Mucosa of stomach (tissue), 1 donor: ENCODE measurements around the gene THSD7B.

ENCODE experiments used
- H3K27me3 ChIP-seq: one replicate; pipeline ENCODE4 v1.7.0; 2013; ENCODE audit warnings: mild to moderate bottlenecking, low read length; ENCODE audit not compliant: control insufficient read depth, insufficient read depth
- H3K36me3 ChIP-seq: one replicate; pipeline ENCODE4 v1.7.0; 2013; ENCODE audit warnings: low read length; ENCODE audit not compliant: control insufficient read depth, insufficient read depth
- H3K4me1 ChIP-seq: one replicate; pipeline ENCODE4 v1.7.0; 2013; ENCODE audit warnings: mild to moderate bottlenecking, low read length; ENCODE audit not compliant: control insufficient read depth, insufficient read depth
- H3K4me3 ChIP-seq: one replicate; pipeline ENCODE4 v1.7.0; 2013; ENCODE audit warnings: low read length
- H3K9ac ChIP-seq: one replicate; pipeline ENCODE4 v1.7.0; 2013; ENCODE audit warnings: mild to moderate bottlenecking, low read length, moderate library complexity
- H3K9me3 ChIP-seq: one replicate; pipeline ENCODE4 v1.7.0; 2013; ENCODE audit warnings: mild to moderate bottlenecking, low read length, moderate library complexity; ENCODE audit not compliant: control insufficient read depth
- donor health status: Pancreatic carcinoma.

THSD7B gene

GRCh38 chr2:136916131-136916530 lies 150.8 kb downstream of the THSD7B start:
- Histone ChIP-seq H3K27me3 (no peaks in the 10 kb centered on the region), H3K36me3 (no peaks in the 10 kb centered on the region), H3K9ac (no peak overlapping the region), H3K4me1 (no peaks in the 10 kb centered on the region), H3K4me3 (no peak overlapping the region), H3K9me3 (no peaks in the 10 kb centered on the region)

GRCh38 chr2:136917411-136917881 lies 152.1 kb downstream of the THSD7B start:
- Histone ChIP-seq H3K36me3 (no peaks in the 10 kb centered on the region), H3K9me3 (no peaks in the 10 kb centered on the region), H3K27me3 (no peaks in the 10 kb centered on the region), H3K4me1 (no peaks in the 10 kb centered on the region), H3K4me3 (no peak overlapping the region), H3K9ac (no peak overlapping the region)

- Histone ChIP-seq H3K4me3 (no peak overlapping the region), H3K36me3 (no peaks in the 10 kb centered on the region), H3K4me1 (no peaks in the 10 kb centered on the region), H3K27me3 (no peaks in the 10 kb centered on the region), H3K9me3 (no peaks in the 10 kb centered on the region), H3K9ac (no peak overlapping the region)
Measured at GRCh38 chr2:136919682-136920081, 154.3 kb downstream of the THSD7B start.

GRCh38 chr2:136920652-136921333 lies 155.4 kb downstream of the THSD7B start:
- H3K36me3 ChIP-seq = no peaks in the 10 kb centered on the region
- H3K9me3 ChIP-seq = no peaks in the 10 kb centered on the region
- H3K4me1 ChIP-seq = no peaks in the 10 kb centered on the region
- H3K27me3 ChIP-seq = no peaks in the 10 kb centered on the region
- no peak overlapping the region for H3K9ac ChIP-seq
- no peak overlapping the region for H3K4me3 ChIP-seq

- H3K4me3 ChIP-seq = no peak overlapping the region
- H3K9ac ChIP-seq = no peak overlapping the region
- no peaks in the 10 kb centered on the region for H3K9me3 ChIP-seq
- no peaks in the 10 kb centered on the region for H3K27me3 ChIP-seq
- H3K4me1 ChIP-seq = no peaks in the 10 kb centered on the region
- no peaks in the 10 kb centered on the region for H3K36me3 ChIP-seq
Measured at GRCh38 chr2:136927156-136927555, 161.8 kb downstream of the THSD7B start.

- Histone ChIP-seq H3K4me3 (no peak overlapping the region), H3K4me1 (no peaks in the 10 kb centered on the region), H3K27me3 (no peaks in the 10 kb centered on the region), H3K36me3 (no peaks in the 10 kb centered on the region), H3K9me3 (no peaks in the 10 kb centered on the region), H3K9ac (no peak overlapping the region)
Measured at GRCh38 chr2:136929531-136929930, 164.2 kb downstream of the THSD7B start.

GRCh38 chr2:136932700-136933099 lies 167.4 kb downstream of the THSD7B start:
- H3K4me1 ChIP-seq = no peaks in the 10 kb centered on the region
- no peaks in the 10 kb centered on the region for H3K9me3 ChIP-seq
- no peaks in the 10 kb centered on the region for H3K36me3 ChIP-seq
- H3K9ac ChIP-seq = no peak overlapping the region
- H3K27me3 ChIP-seq = no peaks in the 10 kb centered on the region
- no peak overlapping the region for H3K4me3 ChIP-seq

GRCh38 chr2:136935119-136935518 lies 169.8 kb downstream of the THSD7B start:
- Histone ChIP-seq H3K27me3 (no peaks in the 10 kb centered on the region), H3K36me3 (no peaks in the 10 kb centered on the region), H3K4me1 (no peaks in the 10 kb centered on the region), H3K9me3 (no peaks in the 10 kb centered on the region), H3K4me3 (no peak overlapping the region), H3K9ac (no peak overlapping the region)

- no peaks in the 10 kb centered on the region for H3K27me3 ChIP-seq
- no peak overlapping the region for H3K4me3 ChIP-seq
- H3K36me3 ChIP-seq = no peaks in the 10 kb centered on the region
- H3K9me3 ChIP-seq = no peaks in the 10 kb centered on the region
- H3K9ac ChIP-seq = no peak overlapping the region
- H3K4me1 ChIP-seq = no peaks in the 10 kb centered on the region
Measured at GRCh38 chr2:136956050-136956449, 190.7 kb downstream of the THSD7B start.

- no peaks in the 10 kb centered on the region for H3K9me3 ChIP-seq
- H3K4me3 ChIP-seq = no peak overlapping the region
- no peaks in the 10 kb centered on the region for H3K4me1 ChIP-seq
- H3K9ac ChIP-seq = no peak overlapping the region
- H3K36me3 ChIP-seq = no peaks in the 10 kb centered on the region
- no peaks in the 10 kb centered on the region for H3K27me3 ChIP-seq
Measured at GRCh38 chr2:136957044-136957443, 191.7 kb downstream of the THSD7B start.

GRCh38 chr2:136962105-136962725 lies 196.9 kb downstream of the THSD7B start:
- Histone ChIP-seq H3K9me3 (no peaks in the 10 kb centered on the region), H3K4me1 (no peaks in the 10 kb centered on the region), H3K9ac (no peak overlapping the region), H3K4me3 (no peak overlapping the region), H3K27me3 (no peaks in the 10 kb centered on the region), H3K36me3 (no peaks in the 10 kb centered on the region)

- H3K4me1 ChIP-seq = no peaks in the 10 kb centered on the region
- no peak overlapping the region for H3K9ac ChIP-seq
- no peaks in the 10 kb centered on the region for H3K36me3 ChIP-seq
- H3K9me3 ChIP-seq = no peaks in the 10 kb centered on the region
- H3K4me3 ChIP-seq = no peak overlapping the region
- H3K27me3 ChIP-seq = no peaks in the 10 kb centered on the region
Measured at GRCh38 chr2:136966485-136966884, 201.1 kb downstream of the THSD7B start.
